ENCODE measurements around the gene SPPL2B. TPM values are rescaled to one million over a fixed set of nuclear protein-coding genes. Genes with fewer than 3 reads are reported as not detected.

SPPL2B gene
- total RNA-seq, 1 donor from 2014 or later, result 11.0 TPM

DNA sequence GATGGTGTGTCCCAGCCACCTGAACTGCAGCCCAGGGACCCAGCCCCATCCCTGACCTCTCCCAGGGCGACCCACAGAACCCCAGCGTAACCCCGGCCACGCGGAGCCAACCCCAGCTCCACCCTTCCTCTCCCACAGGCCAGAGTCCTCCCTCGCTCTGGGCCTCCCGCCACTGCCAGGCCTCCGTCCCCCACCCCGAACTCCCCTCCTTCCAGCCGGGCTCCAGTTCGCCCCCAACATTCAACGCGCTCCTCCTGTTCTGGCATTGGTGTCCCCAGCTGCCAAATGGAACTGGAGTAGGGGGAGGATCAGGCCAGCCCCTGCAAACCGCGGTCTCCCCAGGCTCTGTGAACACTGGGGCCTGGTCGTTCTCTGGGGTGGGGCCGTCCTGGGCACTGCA is 28.0 kb upstream of the SPPL2B start:
- H3K9ac ChIP-seq (ENCODE audit: low read depth in 1 of 3, low read length in 3 of 3), result no peak overlapping the region
- no peak overlapping the region for H3K27ac ChIP-seq (ENCODE audit: low read depth, low read length)
- H3K4me1 ChIP-seq (ENCODE audit: control insufficient read depth in 3 of 3, insufficient read depth in 3 of 3, low read length in 3 of 3), result peaks cover 3 to 14% (median 5%) of the 10 kb centered on the region in 3 donors
- H3K36me3 ChIP-seq (ENCODE audit: control insufficient read depth in 3 of 3, insufficient read depth in 3 of 3, low read length in 3 of 3), result no peaks in the 10 kb centered on the region
- H3K27me3 ChIP-seq (ENCODE audit: control insufficient read depth in 3 of 3, insufficient read depth in 3 of 3, low read length in 3 of 3), result peaks cover 8 to 19% (median 16%) of the 10 kb centered on the region in 3 donors
- H3K4me3 ChIP-seq (ENCODE audit: low read length in 3 of 3), result no peak overlapping the region
- H3K9me3 ChIP-seq (ENCODE audit: control insufficient read depth in 3 of 3, low read length in 3 of 3), result no peaks in the 10 kb centered on the region

DNA sequence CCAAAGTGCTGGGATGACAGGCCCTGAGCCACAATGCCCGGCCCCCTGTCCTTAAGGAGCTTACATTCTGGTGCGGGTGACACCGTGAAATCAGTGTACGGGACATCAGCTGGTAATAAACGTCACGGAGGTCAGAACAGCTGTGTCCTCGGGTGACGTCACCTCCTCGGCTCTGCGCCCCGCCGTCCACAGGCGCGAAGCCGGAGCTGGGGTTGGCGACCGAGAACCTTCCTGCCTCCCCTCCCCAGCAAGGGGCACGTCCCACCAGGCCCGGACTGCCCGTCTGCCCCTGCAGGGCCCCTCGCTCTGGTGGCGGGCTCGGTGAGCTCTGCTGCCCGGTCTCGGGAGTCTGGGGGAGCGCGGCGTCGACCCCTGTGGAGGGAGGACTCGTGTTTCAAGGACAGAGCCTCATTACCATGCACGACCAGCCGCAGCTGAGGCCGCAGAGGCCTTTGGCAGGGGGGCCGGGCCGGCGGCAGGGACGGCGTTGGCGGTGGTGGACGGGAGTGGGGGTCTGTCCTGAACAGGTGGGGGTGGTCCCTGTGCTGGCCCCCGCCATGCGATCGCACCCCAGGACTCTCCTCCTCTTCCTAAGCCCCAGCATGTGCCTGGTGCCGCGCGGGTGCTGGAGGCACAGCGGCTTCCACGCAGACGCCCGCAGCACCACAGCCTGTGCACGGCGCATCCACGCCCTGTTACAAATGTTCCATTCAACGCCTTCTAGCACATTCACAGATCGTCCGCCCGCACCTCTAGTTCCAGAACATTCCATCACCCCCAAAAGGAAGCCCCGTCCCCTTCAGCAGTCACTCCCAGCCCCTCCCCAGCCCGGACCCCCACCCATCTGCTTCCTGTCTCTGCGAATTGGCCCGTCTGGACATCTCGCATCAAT is 25.9 kb upstream of the SPPL2B start:
- H3K4me1 ChIP-seq (ENCODE audit: control insufficient read depth in 3 of 3, insufficient read depth in 3 of 3, low read length in 3 of 3), result peaks cover 3 to 9% (median 5%) of the 10 kb centered on the region in 3 donors
- peaks cover 20 to 34% (median 33%) of the 10 kb centered on the region in 3 donors for H3K27me3 ChIP-seq (ENCODE audit: control insufficient read depth in 3 of 3, insufficient read depth in 3 of 3, low read length in 3 of 3)
- no peaks in the 10 kb centered on the region for H3K36me3 ChIP-seq (ENCODE audit: control insufficient read depth in 3 of 3, insufficient read depth in 3 of 3, low read length in 3 of 3)
- H3K9me3 ChIP-seq (ENCODE audit: control insufficient read depth in 3 of 3, low read length in 3 of 3), result no peaks in the 10 kb centered on the region
- peak overlapping the region in 1 of 3 donors; percentile 35 for H3K4me3 ChIP-seq (ENCODE audit: low read length in 3 of 3)
- no peak overlapping the region for H3K27ac ChIP-seq (ENCODE audit: low read depth, low read length)
- peak overlapping the region in 1 of 3 donors; percentile 16 for H3K9ac ChIP-seq (ENCODE audit: low read depth in 1 of 3, low read length in 3 of 3)

- H3K27ac ChIP-seq (ENCODE audit: low read depth, low read length), result no peak overlapping the region
- no peak overlapping the region for H3K9ac ChIP-seq (ENCODE audit: low read depth in 1 of 3, low read length in 3 of 3)
- peaks cover 22 to 38% (median 37%) of the 10 kb centered on the region in 3 donors for H3K27me3 ChIP-seq (ENCODE audit: control insufficient read depth in 3 of 3, insufficient read depth in 3 of 3, low read length in 3 of 3)
- H3K4me1 ChIP-seq (ENCODE audit: control insufficient read depth in 3 of 3, insufficient read depth in 3 of 3, low read length in 3 of 3), result peaks cover 4 to 11% (median 7%) of the 10 kb centered on the region in 3 donors
- no peaks in the 10 kb centered on the region for H3K9me3 ChIP-seq (ENCODE audit: control insufficient read depth in 3 of 3, low read length in 3 of 3)
- H3K4me3 ChIP-seq (ENCODE audit: low read length in 3 of 3), result no peak overlapping the region
- no peaks in the 10 kb centered on the region for H3K36me3 ChIP-seq (ENCODE audit: control insufficient read depth in 3 of 3, insufficient read depth in 3 of 3, low read length in 3 of 3)
Observed at GRCh38 chr19:2303211-2303798, 25.2 kb upstream of the SPPL2B start.

DNA sequence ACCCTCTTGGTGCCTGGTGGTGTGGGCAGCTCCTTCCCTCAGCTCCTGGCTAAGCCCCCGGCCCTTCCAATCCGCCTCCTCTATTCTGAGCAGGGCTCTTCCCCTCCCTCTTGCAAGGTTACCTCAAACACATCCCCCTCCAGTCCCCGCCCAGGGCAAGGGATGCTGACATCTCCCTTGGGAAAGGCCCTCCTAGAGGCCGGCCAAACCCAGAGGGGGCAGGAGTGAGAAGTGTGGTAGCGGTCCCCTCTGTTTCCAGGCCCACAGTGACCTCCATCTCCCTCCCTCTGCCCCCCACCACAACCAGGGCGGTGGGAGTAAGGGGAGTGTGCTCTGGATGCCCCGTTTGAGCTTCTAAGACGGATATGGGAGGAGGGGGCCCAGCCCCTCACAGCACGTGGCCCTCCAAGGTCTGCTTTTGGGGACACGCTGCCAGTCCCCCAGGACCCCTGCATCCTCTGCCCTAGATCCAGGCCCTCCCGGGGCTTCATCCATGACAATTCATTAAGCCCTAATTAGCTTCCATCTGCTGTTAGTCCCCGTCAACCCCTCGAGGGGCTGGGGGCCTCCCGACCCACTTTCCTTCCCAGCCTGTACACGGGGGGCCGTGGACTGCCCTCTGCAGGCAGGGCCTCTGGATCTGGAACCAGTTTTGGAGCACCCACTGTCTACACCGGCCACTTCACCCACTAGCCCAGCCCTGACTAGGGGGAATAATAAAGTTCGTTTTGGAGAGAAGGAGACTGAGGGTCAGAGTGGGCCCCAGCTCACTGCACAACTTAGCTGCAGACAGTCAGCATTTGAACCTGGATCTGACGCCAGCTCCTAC is 22.8 kb upstream of the SPPL2B start:
- Histone ChIP-seq H3K27me3 (ENCODE audit: control insufficient read depth in 3 of 3, insufficient read depth in 3 of 3, low read length in 3 of 3) (peaks cover 33 to 50% (median 41%) of the 10 kb centered on the region in 3 donors), H3K27ac (ENCODE audit: low read depth, low read length) (no peak overlapping the region), H3K9me3 (ENCODE audit: control insufficient read depth in 3 of 3, low read length in 3 of 3) (no peaks in the 10 kb centered on the region), H3K4me3 (ENCODE audit: low read length in 3 of 3) (no peak overlapping the region), H3K9ac (ENCODE audit: low read depth in 1 of 3, low read length in 3 of 3) (no peak overlapping the region), H3K36me3 (ENCODE audit: control insufficient read depth in 3 of 3, insufficient read depth in 3 of 3, low read length in 3 of 3) (no peaks in the 10 kb centered on the region), H3K4me1 (ENCODE audit: control insufficient read depth in 3 of 3, insufficient read depth in 3 of 3, low read length in 3 of 3) (peaks cover 5 to 15% (median 7%) of the 10 kb centered on the region in 3 donors)

DNA sequence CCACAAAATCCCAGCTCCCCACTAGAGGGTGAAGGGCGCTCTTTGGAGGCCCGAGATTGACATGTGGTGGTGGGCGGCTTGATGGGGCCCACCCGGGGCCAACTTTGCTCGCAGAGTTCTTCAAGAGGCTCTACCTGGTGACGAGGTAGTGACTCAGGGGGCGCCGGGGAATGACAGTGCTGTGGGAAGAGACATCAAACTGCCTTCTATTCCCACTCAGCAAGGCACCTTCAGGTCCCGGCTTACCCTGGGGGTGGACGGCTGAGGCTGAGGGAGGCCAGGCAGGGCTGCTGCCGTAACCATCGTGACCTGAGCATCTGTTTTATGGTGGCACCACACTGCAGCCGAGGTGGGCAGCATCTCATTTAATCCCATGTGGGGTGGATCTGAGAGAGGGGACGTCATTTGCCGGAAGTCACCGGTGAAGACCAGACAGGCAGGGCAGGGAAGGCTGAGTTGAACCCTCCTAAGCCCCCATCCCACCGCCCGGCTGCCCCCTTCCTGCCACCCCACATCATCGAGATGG is 22.1 kb upstream of the SPPL2B start:
- peaks cover 32 to 44% (median 35%) of the 10 kb centered on the region in 3 donors for H3K27me3 ChIP-seq (ENCODE audit: control insufficient read depth in 3 of 3, insufficient read depth in 3 of 3, low read length in 3 of 3)
- H3K4me1 ChIP-seq (ENCODE audit: control insufficient read depth in 3 of 3, insufficient read depth in 3 of 3, low read length in 3 of 3), result peaks cover 5 to 15% (median 7%) of the 10 kb centered on the region in 3 donors
- no peak overlapping the region for H3K9ac ChIP-seq (ENCODE audit: low read depth in 1 of 3, low read length in 3 of 3)
- H3K4me3 ChIP-seq (ENCODE audit: low read length in 3 of 3), result no peak overlapping the region
- no peaks in the 10 kb centered on the region for H3K36me3 ChIP-seq (ENCODE audit: control insufficient read depth in 3 of 3, insufficient read depth in 3 of 3, low read length in 3 of 3)
- no peaks in the 10 kb centered on the region for H3K9me3 ChIP-seq (ENCODE audit: control insufficient read depth in 3 of 3, low read length in 3 of 3)
- H3K27ac ChIP-seq (ENCODE audit: low read depth, low read length), result no peak overlapping the region

DNA sequence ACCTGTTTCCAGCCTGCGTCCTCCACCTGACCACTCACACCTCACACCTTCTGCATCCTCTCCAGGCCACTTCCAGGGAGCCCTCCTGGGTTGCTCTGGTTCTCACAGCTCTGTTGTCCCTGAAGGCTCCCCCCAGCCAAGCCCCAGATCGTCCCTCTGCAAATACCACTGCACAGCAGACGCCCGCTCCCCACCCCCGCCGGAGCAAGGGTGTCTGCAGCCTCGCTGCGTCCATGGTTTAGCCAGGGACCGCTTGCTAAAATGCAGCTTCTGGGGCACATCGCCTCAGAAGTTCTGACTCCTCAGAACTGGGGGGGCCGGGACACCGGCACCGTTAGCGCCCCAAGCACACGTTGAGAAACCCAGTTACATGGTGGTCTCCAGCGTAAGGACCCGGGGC is 21.5 kb upstream of the SPPL2B start:
- peaks cover 30 to 42% (median 34%) of the 10 kb centered on the region in 3 donors for H3K27me3 ChIP-seq (ENCODE audit: control insufficient read depth in 3 of 3, insufficient read depth in 3 of 3, low read length in 3 of 3)
- no peaks in the 10 kb centered on the region for H3K9me3 ChIP-seq (ENCODE audit: control insufficient read depth in 3 of 3, low read length in 3 of 3)
- H3K9ac ChIP-seq (ENCODE audit: low read depth in 1 of 3, low read length in 3 of 3), result no peak overlapping the region
- no peaks in the 10 kb centered on the region for H3K36me3 ChIP-seq (ENCODE audit: control insufficient read depth in 3 of 3, insufficient read depth in 3 of 3, low read length in 3 of 3)
- H3K27ac ChIP-seq (ENCODE audit: low read depth, low read length), result no peak overlapping the region
- peaks cover 5 to 15% (median 7%) of the 10 kb centered on the region in 3 donors for H3K4me1 ChIP-seq (ENCODE audit: control insufficient read depth in 3 of 3, insufficient read depth in 3 of 3, low read length in 3 of 3)
- H3K4me3 ChIP-seq (ENCODE audit: low read length in 3 of 3), result no peak overlapping the region

- Histone ChIP-seq H3K27ac (ENCODE audit: low read depth, low read length) (no peak overlapping the region), H3K9me3 (ENCODE audit: control insufficient read depth in 3 of 3, low read length in 3 of 3) (no peaks in the 10 kb centered on the region), H3K4me1 (ENCODE audit: control insufficient read depth in 3 of 3, insufficient read depth in 3 of 3, low read length in 3 of 3) (peaks cover 2 to 9% (median 3%) of the 10 kb centered on the region in 3 donors), H3K4me3 (ENCODE audit: low read length in 3 of 3) (no peak overlapping the region), H3K27me3 (ENCODE audit: control insufficient read depth in 3 of 3, insufficient read depth in 3 of 3, low read length in 3 of 3) (peaks cover 30 to 42% (median 34%) of the 10 kb centered on the region in 3 donors), H3K9ac (ENCODE audit: low read depth in 1 of 3, low read length in 3 of 3) (no peak overlapping the region), H3K36me3 (ENCODE audit: control insufficient read depth in 3 of 3, insufficient read depth in 3 of 3, low read length in 3 of 3) (no peaks in the 10 kb centered on the region)
Observed at GRCh38 chr19:2307518-2308012, 20.9 kb upstream of the SPPL2B start.

- H3K36me3 ChIP-seq (ENCODE audit: control insufficient read depth in 3 of 3, insufficient read depth in 3 of 3, low read length in 3 of 3), result no peaks in the 10 kb centered on the region
- H3K27me3 ChIP-seq (ENCODE audit: control insufficient read depth in 3 of 3, insufficient read depth in 3 of 3, low read length in 3 of 3), result peaks cover 31 to 44% (median 40%) of the 10 kb centered on the region in 3 donors
- peaks cover 2 to 6% (median 3%) of the 10 kb centered on the region in 3 donors for H3K4me1 ChIP-seq (ENCODE audit: control insufficient read depth in 3 of 3, insufficient read depth in 3 of 3, low read length in 3 of 3)
- no peaks in the 10 kb centered on the region for H3K9me3 ChIP-seq (ENCODE audit: control insufficient read depth in 3 of 3, low read length in 3 of 3)
- no peak within 1 kb of the TSS for H3K9ac ChIP-seq (ENCODE audit: low read depth in 1 of 3, low read length in 3 of 3)
- H3K4me3 ChIP-seq (ENCODE audit: low read length in 3 of 3), result peak within 1 kb of the TSS in 1 of 3 donors; percentile 32
- no peak within 1 kb of the TSS for H3K27ac ChIP-seq (ENCODE audit: low read depth, low read length)
Observed at GRCh38 chr19:2308114-2308556, 20.3 kb upstream of the SPPL2B start, which contains the start of gene LINGO3. Gene LINGO3, minus strand, starts transcription at chr19:2308154. Its CDS starts 16,378 bp downstream, at chr19:2291776.

DNA sequence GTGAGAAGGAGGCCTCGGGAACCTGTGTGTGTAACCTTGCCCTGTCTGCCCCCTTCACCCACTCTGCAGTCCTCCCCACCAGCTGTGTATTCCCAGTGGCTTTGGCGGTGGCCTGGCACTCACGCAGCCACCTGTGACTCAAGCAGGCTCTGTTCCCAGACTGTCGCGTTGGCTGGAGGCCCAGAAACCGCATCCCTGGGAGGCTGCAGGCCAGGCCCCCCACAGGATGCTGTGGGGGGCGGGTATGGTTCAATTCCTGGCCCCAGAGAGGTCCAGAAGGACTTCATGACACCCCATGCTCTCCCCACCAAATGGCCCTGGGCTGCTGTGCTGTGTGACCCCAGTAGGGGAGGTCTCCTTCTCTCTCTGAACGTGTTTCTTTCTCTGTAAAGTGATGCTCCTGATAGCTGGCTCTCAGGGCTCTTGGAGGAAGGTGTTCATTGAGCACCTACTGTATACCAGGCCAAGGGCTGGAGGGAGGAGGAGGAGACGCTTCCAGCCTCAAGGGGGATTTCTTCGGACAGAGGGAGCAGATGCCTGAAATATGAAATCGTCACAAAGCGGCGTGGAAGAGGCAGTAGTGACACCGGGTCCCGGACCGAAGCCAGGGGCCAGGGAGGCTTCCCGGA is 18.6 kb upstream of the SPPL2B start:
- Histone ChIP-seq H3K4me3 (ENCODE audit: low read length in 3 of 3) (no peak overlapping the region), H3K36me3 (ENCODE audit: control insufficient read depth in 3 of 3, insufficient read depth in 3 of 3, low read length in 3 of 3) (no peaks in the 10 kb centered on the region), H3K27ac (ENCODE audit: low read depth, low read length) (no peak overlapping the region), H3K4me1 (ENCODE audit: control insufficient read depth in 3 of 3, insufficient read depth in 3 of 3, low read length in 3 of 3) (peaks cover 2 to 6% (median 3%) of the 10 kb centered on the region in 3 donors), H3K9me3 (ENCODE audit: control insufficient read depth in 3 of 3, low read length in 3 of 3) (no peaks in the 10 kb centered on the region), H3K9ac (ENCODE audit: low read depth in 1 of 3, low read length in 3 of 3) (no peak overlapping the region), H3K27me3 (ENCODE audit: control insufficient read depth in 3 of 3, insufficient read depth in 3 of 3, low read length in 3 of 3) (peaks cover 29 to 47% (median 44%) of the 10 kb centered on the region in 3 donors)
